Measurements from ENCODE around the gene MALRD1. TPM values are rescaled to one million over a fixed set of nuclear protein-coding genes. Genes with fewer than 3 reads are reported as not detected.
"Not testable (repeated sequence)": the region's sequence is repeated elsewhere in the genome, so short reads cannot be mapped to it uniquely, and the experiment has no call there.

Gene MALRD1
- total RNA-seq, 1 experiment from 2014 or later: not detected

DNA sequence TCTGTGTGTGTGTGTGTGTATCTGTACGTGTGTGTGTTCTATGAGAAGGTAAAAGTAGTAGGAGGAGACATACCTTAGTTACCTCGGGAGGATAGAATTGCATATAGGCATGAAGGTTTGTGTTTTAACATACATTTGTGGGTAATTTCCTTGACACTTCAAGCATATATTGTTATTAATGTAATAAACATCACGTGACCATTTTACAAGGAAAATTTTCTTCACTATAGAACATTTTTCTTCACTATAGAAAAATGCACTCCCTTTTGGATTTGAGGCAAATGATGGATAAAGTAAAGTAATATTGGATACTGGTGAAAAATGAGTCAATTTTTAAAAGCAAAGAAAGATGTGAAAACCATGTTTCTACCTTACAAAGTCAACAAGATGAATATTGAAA lies 640.6 kb downstream of the MALRD1 start:
- DNase-seq (ENCODE audit: extremely low read depth, low read depth): no peak

DNA sequence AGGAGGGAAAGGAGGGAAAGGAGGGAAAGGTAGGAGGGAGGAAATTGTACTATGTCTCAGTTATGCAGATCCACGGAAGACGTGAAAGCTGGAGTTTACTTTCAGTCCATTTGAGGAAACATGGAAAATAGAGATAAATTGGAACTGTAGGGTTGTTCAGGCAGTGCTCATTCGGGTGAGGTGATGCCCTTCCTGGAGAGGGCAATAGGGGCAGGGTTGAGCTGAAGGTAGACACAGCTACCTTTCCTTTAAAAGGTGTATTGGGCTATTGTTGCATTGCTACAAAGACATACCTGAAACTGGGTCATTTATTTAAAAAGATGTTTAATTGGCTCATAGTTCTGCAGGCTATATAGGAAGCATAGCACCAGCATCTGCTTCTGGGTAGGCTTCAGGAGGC lies 650.7 kb downstream of the MALRD1 start:
- no peak for DNase-seq (ENCODE audit: extremely low read depth, low read depth)

DNA sequence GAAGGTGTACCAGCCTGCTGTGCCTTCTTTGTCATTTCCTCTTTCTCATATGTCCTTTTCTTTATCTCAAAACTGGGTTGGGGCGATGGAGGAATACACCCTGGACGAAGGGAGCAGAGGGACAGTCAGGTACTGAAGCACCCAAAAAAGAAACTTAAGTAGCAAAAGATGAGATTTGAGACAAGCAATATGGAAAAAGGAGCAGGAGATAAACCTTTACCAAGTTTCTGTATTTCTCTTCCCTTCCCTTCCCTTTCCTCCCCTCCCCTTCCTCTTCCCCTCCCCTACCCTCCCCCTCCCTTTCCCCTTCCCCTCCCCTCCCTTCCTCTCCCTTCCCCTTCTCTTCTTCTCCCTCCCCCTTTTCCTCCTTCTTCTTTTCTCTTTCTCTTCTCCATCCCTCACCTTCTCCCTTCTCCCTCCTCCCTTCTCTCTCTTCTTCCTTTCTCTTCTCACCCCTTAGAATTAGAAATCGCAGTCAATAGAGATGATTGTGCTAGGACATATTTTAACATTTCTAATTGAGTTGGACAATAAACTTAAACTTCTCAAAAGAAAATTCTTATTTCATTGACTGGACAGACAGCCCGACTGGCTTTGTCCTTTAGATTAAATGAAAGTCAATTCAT lies 652.9 kb downstream of the MALRD1 start:
- DNase-seq (ENCODE audit: extremely low read depth, low read depth): no peak

DNA sequence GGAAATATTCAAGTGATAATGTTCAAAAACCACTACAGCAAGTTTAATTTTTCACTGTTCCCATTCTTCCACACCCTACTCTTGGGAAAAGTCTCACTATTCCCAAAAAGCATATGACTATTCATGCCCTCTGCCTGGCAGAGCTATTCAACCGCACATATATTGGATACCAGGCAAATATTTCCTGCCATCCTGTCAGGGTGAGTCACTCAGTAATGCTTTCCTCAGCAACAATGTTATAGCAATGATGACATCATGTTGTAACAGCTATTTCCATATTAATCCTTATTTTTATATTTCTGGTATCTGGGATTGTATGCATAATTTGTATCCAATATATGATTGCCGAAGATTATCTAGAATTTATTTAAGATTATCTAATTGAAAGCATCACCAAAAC lies 653.6 kb downstream of the MALRD1 start:
- DNase-seq (ENCODE audit: extremely low read depth, low read depth): peak; percentile 0

DNA sequence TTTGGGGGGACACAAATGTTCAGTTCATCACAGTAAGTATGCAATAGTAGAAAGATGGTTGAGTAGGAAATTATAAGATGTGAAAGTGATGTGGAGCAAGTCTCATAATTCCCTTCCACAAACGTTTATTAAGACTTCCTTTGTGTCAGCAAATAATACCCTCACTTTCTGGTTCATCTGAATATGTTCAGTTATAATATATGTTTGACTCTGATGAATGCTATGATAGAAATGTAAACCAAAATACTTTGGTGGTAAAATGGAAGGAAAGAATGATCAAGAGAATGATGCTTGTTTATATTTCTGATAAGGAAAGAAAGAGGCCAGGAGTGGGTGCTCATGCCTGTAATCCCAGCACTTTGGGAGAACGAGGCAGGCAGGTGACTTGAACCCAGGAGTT lies 655.9 kb downstream of the MALRD1 start:
- no peak for DNase-seq (ENCODE audit: extremely low read depth, low read depth)

DNA sequence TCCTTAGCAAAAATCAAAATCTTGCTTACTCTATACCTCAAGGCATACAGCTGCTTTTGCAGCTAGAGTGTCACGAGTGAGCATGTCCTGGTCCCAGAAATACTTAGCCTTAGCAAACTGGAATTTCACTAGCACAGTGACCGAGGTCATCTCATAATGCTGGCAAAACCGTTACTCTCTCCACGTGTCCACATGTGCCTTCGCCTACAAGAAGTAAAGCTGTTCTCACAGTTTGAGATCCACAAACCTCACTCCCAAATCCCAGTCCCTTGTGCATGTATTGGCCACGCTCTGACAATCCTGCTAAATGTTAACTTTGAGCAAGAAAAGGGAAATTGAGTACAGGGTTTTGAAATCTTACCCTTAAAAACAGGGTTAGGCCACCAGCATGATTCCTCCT lies 656.6 kb downstream of the MALRD1 start:
- no peak for DNase-seq (ENCODE audit: extremely low read depth, low read depth)

DNA sequence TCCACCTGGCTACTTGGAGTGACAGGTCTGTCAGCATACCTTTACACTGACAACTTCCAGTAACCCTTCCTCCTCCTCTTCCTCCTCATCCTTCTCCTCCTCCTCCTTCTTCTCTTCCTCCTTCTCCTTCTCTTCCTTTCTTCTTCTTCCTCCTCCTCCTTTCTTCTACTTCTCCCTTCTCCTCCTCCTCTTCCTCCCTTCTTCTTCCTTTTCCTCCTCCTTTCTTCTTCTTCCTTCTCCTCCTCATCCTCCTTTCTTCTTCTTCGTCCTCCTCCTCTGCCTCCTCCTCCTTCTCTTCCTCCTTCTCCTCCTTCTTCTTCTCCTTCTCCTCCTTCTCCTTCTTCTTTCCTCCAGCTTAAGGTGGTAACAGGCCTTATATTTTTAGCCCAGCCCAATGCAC lies 658.3 kb downstream of the MALRD1 start:
- DNase-seq (ENCODE audit: extremely low read depth, low read depth): no peak

DNA sequence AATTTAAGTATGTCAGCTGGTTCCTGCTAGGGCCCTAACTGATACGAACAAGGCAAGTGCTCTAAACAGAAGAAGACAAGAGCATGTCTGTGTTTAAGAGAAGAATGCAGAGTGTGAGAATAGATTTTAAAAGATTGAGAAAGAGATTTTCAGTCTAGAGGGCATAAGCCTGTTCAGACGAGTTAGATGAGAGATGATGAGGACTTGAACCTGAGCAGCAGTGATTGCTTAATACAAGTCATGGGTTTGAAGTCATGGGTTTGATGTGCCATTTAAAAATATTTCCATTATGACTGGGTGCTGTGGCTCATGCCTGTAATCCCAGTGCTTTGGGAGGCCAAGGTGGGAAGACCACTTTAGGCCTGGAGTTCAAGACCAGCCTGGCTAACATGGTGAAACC lies 658.8 kb downstream of the MALRD1 start:
- no peak for DNase-seq (ENCODE audit: extremely low read depth, low read depth)

DNA sequence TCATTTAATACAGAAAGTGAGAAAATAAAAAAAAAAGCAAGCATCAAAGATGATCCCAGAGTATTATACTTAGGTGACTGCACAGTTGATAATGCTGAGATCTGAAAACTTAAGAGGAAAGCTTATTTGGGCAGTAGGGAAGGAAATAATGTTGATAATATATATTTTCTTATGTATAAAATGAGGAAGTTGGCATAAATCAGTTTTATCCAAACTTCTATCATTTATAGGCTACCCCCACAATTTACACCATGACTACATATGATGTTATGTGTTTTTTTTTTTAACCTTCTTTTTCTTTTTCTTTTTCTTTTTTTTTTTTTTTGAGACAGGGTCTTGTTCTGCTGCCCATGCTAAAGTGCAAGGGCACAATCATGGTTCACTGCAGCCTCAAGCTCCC lies 659.4 kb downstream of the MALRD1 start:
- DNase-seq (ENCODE audit: extremely low read depth, low read depth): no peak

DNA sequence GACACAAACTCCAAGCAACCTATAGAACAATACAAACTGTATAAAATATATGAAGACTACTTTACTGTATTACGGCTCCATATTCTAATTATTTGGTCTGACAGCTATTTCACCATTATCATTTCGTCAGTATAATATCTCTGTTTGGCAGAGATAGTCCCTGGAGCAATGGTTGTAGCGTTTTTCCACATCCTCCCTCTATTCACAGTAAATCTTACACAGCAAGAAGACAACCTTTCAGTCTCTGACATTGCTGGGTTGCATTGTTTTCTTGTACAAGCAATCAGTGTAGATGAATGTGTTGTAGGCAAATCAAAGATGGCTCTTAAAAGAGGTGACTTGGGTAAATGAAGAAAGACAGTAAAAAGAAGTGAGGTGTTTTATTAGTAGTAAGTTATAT lies 662.0 kb downstream of the MALRD1 start:
- no peak for DNase-seq (ENCODE audit: extremely low read depth, low read depth)

DNA sequence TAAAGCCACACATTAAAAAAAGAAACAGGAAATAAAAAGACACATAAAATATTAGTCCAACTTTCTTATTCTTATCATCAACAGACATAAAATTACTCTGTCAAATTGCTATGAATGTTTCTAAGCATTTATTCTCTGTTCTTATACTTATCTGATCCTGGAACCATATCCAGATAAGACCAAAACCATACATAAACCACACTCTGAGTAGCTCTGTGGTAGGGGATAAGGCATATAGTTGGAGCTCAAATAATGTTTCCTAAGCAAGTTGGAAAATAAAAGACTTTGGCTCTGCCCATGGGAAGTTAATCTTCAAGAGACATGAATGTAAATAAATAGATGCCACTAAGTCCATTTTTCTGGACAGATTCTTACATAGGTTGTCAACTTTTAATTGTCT lies 664.6 kb downstream of the MALRD1 start:
- no peak for DNase-seq (ENCODE audit: extremely low read depth, low read depth)

DNA sequence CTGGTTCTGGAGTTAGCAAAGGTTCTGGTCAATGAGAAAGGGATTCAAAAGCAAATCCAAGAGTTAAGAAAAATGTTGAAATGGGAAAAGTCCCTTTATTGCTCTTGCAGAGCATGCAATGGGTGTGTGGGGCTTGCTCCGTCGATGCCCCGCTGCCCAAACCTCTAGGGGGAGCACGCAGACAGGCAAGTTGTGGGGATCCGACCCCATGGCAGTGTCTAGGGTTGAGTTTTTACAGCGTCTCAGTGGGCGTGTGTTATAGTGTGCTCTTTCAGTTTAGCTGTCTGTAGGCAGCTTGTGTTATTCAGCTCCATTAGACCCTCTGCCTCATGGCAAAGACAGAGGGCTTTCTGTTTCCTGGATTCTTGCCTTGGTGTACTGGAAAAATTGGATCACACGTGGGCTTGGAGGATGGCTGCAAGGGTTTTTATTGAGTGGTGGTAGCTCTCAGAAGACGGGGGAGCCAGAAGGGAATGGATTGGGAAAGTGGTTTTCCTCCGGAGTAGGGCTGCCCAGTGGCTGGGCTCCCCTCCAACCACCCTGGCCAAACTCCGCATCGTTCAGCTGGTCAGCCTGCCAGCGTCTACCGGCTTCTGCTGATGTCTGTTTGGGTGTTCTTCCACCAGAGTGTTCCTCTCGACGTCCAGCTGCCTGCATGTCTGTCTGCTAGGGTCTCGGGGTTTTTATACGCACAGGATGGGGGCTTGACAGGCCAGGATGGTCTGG lies 665.4 kb downstream of the MALRD1 start:
- no peak for DNase-seq (ENCODE audit: extremely low read depth, low read depth)

DNA sequence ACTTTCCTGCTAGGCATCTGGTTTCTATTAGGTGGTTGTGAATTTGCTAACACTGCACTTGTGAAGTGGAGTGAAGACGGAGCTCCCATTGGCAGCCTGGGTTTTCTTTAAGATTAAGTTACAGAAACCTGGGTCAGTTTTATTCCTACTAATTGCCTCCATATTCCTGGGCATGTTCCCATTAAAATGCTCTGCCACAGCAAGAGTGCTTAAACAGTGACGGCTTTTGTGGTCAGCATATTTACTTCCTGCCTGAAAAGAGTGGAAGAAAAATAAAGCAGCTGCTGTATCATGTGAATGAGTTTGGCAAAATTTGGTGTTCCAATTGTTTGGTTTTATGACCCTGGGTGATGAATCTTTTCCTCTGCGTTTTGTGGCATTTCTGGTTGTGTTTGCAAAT lies 670.7 kb downstream of the MALRD1 start:
- DNase-seq (ENCODE audit: extremely low read depth, low read depth): no peak

DNA sequence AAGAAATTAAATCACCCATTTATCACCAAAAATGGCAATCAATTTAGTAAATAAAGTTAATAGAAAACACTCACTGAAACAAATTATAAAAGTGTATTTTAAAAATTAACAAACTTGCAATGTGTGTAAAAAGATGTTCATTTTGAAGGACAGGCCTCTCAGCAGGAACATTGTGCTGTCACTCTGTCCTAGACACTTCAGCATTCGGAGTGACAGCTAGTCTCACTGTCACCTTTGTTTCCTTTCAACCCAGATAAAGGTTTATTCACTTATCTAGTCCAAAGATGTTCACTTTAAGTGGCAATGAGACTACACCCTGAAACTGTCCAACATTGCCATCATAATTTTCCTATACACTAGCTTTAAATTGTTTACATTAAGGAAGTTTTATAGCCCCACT lies 675.7 kb downstream of the MALRD1 start:
- DNase-seq (ENCODE audit: extremely low read depth, low read depth): no peak

DNA sequence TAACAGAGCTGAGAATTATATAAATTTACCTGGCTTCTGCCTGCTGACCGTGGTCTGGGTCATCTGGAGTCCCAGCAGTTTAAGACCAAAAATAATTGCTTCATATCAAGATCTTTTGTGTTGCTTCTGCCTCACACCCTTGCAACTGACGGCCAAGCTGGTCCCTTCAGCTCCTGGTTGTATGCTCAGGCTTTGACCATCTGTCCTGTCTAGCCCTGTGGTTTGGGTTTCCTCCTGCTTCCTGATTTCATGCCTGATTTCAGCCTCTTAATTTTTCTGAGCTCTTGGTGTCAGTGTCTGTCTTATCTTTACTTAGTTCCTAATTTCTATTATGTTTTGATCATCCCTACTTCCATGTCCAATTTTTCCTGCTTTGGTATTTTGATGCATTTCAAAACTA lies 679.8 kb downstream of the MALRD1 start:
- DNase-seq (ENCODE audit: extremely low read depth, low read depth): no peak

DNA sequence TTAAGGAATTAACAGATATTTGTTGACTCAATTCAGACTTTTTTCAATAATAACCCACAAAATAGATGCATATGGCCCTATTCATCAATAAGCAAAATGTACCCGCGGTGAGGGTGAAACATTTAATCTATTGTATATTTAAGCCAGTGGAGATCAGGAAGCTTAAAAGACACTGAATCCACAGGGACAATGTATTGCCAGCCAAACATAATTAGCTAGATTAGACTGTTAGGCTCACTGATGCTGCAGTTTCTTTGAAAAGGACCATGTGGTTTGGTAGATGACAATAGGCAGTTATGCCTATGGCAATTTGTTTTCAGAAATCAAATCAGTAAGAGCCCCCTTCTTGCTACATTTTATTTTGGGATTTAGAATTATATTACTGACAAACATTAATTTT lies 680.4 kb downstream of the MALRD1 start:
- DNase-seq (ENCODE audit: extremely low read depth, low read depth): no peak

DNA sequence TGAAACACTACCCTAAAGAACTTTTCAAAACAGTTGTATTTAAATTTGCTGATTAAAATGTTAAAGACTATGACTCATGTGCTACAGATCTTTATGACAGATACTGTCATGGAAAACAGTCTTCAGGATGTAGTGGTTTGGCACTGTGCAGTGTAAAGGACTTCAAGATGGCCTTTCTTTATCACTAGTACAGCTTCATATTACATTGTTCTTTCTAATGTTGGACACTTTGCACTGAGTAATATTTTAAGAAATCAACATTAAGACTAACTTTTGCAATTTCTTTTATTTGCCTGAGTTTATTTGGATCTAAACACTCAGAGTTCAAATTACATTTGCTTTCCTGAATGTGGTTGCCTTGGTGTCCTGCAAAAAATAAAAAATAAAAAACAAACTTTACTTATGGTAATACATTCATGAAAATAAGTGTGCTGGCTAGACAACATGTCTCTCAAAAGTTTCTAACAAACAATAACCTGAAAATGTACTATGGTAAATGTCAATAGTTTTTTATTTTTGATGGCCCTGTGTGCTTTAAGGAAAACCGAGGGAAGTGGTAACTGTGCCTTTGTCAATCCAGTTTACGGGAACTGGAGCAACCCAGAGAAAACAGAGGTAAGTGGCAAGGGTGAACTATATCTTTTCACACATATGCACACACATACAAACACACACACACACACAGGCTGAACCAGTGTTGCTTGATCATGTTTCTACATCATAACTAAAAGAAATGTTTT lies 681.7 kb downstream of the MALRD1 start:
- no peak for DNase-seq (ENCODE audit: extremely low read depth, low read depth)

DNA sequence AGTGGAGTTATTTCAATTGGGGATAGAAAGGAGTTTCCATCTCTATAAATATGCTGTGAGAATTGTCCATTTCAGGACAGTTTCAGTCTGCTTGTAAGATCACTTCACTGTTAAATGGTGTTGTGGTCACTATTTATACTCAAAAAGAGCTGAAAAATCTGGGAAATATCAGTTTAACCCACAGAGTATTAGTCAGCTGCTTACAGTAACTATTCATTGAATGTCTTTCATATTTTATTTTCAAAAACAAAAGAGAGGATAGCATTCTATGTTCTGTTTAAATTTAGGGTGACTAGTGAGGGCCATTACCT lies 682.3 kb downstream of the MALRD1 start:
- no peak for DNase-seq (ENCODE audit: extremely low read depth, low read depth)

DNA sequence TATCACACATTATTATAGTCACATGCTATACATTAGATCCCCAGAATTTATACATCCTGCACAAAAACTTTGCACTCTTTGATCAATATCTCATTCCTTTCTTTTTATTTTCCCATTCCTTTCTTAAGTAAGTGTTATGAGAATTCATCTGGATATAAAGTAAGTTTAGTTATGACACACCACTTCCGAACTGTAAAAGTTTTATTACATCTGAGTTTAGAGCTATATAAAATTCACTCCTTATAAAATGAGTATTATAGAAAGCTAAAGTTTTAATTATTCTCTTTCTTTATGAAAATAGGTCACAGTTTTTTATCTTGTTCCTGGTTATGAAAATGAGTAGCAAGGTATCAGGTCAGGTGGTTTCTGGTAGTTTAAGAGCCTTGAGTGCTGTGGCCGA lies 683.0 kb downstream of the MALRD1 start:
- DNase-seq (ENCODE audit: extremely low read depth, low read depth): no peak

DNA sequence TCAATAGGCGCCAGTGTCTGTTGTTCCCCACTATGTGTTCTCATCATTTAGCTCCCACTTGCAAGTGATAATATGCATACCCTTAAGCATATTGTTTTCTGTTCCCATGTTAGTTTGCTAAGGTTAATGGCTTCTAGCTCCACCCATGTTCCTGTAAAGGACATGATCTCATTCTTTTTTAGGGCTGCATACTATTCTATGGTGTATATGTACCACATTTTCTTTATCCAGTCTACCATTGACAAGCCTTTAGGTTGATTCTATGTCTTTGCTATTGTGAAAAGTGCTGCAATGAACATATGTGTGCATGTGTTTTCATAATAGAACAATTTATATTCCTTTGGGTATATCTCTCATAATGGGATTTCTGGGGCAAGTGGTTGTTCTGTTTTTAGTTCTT lies 689.8 kb downstream of the MALRD1 start:
- no peak for DNase-seq (ENCODE audit: extremely low read depth, low read depth)

DNA sequence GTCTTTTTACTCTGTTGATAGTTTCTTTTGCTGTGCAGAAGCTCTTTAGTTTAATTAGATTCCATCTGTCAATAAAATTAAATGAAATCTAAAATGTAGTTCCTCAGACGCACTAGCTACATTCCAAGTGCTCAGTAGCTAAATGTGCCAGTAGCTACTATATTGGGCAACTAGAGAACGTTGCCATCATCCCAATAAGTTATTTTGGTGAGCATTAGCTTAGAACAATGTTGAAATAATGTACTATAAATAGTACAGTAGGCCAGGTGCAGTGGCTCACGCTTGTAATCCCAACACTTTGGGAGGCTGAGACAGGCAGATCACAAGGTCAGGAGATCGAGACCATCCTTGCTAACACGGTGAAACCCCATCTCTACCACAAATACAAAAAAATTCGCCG lies 690.6 kb downstream of the MALRD1 start:
- DNase-seq (ENCODE audit: extremely low read depth, low read depth): not testable (repeated sequence)

DNA sequence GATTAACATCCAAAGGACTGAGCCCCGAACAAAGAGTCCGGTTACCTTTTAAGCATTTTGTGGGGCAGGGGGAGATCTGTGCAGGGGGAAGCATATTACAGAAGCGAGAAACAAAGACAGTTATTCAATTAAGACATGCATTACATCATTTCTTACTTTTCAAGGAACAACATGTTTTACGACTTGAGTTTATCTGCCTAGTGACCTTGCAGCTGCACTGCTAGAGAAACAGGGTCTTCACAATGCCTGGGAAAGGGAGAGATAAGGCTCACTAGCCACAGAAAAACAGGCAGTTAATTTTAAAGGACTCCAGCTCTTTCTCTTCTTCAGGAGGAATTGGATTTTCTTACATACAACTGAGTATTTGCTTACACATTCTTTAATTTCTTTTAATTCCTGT lies 693.5 kb downstream of the MALRD1 start:
- not testable (repeated sequence) for DNase-seq (ENCODE audit: extremely low read depth, low read depth)

All from NCI-H460 (cell line).